HPDE6-E6E7 (cell line): ENCODE measurements around the gene SNIP1.
"Not testable (repeated sequence)": the region's sequence is repeated elsewhere in the genome, so short reads cannot be mapped to it uniquely, and the experiment has no call there.

ENCODE experiments used
- DNase-seq: peaks from one replicate; pipeline ENCODE4 v3.0.0; 2011; ENCODE audit warnings: missing footprints; ENCODE audit errors: extremely low spot score

Gene SNIP1

DNA sequence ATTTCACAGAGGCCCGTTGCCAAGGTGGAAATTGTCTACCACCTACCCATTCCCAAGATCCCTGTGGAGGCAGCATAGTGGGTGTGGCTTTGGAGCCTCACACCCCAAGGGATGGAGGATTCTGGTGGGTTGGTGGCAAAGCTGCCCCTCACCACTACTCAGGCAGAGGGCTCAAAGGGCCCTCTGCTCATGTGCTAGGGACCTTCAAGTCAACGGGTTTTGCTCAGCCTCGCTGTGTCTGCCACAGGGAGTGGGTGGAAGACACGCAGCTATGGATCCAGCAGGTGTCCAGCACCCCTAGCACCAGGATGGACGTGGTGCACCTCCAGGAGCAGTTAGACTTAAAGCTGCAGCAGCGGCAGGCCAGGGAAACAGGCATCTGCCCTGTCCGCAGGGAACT lies 5.0 kb upstream of the SNIP1 start:
- DNase-seq, result no peak

DNA sequence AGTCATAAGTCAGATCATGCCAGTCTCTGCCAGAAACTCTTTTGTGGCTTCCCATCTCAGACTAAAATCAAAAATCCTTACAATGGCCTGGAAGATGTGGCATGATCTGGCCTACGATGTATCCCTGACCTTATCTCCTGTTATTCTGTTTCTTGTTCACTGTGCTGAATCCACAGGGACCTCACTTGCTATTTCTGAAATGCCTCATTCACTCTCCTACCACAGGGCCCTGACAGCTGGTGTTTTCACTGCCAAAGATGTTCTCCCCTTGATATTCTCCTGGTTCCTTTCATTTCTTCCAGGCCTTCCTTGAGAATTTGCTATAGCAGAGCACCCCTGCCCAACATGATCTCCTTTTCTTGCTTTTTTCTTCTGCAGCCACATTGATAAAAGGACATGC lies 4.3 kb upstream of the SNIP1 start:
- DNase-seq, result no peak

DNA sequence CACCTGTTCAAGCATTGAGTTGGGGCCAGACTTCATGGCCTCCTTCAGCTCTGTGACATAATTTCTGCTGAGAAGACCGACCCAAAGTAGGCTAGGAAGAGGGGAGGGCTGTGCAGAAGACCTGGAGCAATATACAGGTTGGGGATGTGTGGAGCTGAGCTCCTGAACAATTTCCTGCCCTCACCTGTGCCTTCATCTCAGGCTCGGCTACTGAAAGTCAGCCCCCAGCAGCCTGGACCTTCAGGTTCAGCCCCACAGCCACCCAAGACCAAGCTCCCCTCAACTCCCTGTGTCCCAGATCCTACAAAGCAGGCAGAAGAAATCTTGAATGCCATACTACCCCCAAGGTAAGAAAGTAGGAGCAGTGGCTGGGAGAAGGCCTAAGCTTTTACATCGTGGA lies 3.3 kb upstream of the SNIP1 start:
- no peak for DNase-seq

DNA sequence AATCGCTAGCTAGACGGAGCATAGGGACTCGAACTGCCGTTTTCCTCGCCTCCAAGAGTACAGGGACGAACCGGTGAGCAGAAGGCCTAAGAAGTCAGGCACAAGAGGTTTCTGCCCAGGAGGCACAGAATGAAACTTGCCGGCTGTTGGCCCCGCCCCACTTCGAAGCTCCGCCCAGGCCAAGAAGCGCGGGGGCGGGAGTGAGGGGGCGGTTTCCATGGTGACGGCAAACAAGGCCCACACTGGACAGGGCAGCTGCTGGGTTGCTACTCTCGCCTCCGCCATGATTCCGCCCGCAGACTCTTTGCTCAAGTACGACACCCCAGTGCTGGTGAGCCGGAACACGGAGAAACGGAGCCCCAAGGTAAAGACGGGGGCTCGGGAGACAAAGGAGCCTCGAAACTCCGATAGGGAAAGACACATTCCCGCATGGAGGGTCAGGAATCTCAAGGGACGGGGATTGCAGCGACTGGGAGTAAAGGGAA lies 2.7 kb upstream of the SNIP1 start, which contains the start of gene DNALI1:
TSS of gene DNALI1 (plus strand) at position 229 of the 485 bp plus-strand sequence. CDS start at position 284, 55 bp downstream.
- DNase-seq, result no peak

DNA sequence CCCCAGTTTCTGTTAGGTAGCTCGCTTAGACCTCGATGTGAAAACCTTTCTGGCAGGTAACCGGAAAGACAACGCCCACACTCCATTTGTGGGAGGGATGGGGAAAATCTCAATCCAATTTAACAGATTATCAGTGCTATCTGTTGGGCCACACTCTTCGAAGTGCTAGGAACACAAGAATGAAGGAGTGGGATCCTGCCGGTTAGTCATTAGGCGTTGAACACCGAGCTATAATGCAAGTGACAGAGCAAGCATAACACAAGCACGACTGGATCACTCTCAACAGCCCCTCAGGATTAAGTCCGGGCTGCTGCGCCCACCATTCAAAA lies 531 bp downstream of the SNIP1 start:
- DNase-seq, result no peak

DNA sequence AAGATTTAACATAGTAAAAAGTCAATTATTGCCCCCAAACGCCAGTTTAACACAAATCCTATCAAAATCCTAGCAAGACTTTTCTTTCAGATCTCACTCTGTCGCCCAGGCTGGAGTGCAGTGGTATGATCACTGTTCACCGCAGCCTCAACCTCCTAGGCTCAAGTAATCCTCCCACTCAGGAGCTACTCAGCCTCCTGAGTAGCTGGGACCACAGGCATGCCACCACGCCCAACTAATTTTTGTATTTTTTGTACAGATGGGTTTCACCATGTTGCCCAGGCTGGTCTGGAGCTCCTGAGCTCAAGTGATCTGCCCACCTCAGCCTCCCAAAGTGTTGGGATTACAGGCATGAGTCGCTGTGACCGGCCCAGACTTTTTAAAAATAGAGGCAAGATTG lies 4.8 kb downstream of the SNIP1 start:
- DNase-seq, result no peak

DNA sequence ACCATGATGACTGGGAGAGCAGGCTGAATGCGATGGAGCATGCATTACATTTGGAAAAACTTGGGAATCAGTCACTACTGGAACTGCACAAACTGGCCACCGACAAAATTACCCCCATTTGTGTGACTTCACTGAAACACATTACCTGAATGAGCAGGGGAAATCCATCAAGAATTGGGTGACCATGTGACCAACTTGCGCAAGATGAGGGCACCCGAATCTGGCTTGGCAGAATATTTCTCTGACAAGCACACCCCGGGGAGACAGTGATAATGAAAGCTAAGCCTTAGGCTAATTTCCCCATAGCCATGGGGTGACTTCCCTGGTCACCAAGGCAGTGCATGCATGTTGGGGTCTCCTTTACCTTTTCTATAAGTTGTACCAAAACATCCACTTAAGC lies 9.1 kb downstream of the SNIP1 start:
- DNase-seq, result no peak

DNA sequence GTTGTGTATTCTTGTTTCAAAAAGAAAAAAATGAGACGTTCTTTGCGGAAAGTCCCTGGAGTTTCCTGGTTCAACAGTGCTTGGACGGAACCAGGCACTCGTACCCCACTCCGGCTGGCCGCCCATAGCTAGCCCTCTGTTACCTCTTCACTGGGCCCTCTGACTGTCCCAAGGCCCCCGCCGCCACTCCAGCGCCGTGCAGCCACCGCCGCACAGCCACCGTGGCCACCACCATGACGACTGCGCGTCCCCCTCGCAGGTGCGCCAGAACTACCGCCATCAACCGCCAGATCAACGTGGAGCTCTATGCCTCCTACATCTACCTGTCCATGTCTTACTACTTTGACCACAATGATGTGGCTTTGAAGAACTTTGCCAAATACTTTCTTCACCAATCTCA lies 9.6 kb downstream of the SNIP1 start:
- no peak for DNase-seq

DNA sequence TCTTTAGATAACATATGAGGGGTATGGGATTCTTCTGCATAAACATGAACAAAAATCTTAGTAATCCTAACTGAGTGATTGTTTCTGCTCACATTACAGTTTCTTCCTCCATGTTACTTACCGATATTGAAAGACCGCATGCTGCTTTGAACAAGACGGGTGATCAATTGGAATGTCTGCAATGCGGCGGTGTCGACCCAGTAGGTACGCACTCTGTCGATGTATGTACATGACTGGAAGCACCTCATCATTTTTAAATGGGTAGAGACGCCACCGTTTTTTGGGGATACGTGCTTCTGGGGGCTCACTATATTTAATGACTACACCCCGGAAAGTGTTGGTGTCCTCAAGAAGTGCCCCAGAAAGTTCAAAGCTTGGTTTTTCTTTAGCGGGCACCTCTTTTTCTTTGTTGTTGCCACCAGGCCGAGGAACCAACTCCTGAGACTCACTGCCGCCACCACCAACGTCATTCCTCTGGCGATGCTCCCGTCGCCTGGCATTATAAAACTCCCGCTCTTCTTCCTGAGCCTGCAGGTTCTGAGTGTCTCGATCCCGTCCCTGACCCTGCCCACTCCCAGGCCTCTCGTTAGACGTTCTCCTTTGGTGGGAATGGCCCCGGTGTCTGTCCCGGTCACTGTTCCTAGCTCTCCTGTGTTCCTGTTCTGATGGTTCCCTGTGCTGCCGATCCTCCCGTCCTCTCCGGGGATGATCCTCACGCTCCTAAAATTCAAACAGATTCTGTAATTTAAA lies 13.9 kb downstream of the SNIP1 start:
- DNase-seq, result no peak

DNA sequence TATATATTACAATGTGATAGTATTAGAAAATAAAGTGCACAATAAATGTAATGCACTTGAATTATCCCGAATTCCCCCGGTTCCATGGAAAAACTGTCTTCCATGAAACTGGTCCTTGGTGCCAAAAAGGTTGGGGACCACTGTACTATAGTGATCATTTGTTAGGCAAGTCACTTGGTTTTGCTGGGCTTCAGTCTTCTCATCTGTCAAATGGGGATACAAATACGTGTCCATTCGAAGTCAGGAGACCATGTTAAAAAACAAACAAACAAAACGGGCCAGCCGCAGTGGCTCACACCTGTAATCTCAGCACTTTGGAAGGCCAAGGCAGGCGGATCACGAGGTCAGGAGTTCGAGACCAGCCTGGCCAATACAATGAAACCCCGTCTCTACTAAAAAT lies 14.9 kb downstream of the SNIP1 start:
- DNase-seq, result not testable (repeated sequence)

DNA sequence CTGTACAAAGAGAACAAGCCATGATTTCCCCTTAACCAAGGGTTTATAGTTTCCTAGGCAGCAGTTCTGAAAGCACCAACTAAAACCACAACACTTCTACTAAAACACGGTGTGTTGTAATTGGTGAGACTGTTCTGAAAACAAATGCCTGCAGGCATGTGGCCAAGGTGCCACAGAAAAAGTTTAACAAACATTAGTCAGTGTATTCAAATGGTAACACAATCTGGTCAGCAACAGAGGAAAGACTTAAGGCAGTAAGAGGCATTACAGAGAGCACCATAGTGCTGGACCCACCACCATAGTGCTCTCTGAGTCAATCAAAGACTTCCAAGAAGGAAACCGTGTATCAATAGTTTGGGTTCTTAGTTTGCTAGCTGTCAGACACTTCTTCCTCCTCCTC lies 16.7 kb downstream of the SNIP1 start:
- no peak for DNase-seq

DNA sequence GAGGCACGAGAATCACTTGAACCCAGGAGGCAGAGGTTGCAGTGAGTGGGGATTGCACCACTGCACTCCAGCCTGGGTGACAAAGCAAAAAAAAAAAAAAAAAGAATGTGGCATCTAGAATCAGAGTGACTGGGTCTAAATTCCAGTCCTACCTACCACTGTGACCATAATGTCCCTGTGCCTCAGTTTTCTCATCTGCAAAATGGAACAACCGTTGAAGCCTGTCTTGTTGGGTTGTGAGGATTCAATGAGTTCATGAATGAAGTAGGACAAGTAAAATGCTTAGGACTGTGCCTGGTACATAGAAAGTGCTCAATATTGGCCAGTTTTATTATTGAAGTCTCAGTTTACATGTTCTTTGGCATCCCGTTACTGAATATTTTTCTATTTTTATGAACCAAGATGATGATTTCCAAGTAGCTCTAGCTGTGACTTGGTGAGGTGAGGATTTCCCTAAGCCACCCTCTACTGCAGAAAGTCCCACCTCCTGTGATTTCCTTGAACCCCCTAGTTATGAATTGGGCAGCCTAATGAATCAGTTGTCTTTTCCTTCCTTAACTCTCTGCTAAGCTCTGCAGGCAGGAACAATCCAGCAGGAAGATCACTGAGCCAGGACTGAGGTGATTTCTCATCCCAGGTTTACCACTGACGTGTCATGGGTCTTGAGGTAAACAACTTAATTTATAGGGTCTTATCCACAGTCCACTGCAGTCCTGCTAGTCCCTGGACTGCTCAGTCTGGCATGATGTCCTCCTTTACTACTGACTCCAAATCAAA lies 20.6 kb downstream of the SNIP1 start:
- DNase-seq, result no peak

DNA sequence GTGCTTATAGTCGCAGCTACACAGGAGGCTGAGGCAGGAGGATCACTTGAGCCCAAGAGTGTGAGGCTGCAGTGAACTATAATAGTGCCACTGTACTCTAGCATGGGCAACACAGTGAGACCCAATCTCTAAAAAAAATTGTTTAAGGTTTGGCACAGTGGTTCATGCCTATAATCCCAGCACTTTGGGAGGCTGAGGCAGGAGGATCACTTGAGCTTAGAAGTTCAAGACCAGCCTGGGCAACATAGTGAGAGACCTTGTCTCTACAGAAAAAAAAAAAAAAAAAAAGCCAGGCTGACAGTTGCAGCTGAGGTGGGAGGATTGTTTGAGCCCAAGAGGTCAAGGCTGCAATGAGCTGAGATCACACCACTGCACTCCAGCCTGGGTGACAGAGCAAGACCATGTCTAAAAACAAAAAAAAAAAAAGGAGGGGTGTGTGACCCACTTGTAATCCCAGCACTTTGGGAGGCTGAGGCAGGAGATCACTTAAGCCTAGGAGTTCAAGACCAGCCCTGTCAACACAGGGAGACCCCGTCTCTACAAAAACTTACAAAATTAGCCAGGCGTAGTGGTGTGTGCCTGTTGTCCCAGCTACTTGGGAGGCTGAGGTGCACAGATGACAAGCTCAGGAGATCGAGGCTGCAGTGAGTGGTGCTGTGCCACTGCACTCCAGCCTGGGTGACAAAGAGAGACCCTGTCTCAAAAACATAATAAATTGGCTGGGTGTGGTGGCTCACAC lies 21.5 kb downstream of the SNIP1 start:
- not testable (repeated sequence) for DNase-seq

DNA sequence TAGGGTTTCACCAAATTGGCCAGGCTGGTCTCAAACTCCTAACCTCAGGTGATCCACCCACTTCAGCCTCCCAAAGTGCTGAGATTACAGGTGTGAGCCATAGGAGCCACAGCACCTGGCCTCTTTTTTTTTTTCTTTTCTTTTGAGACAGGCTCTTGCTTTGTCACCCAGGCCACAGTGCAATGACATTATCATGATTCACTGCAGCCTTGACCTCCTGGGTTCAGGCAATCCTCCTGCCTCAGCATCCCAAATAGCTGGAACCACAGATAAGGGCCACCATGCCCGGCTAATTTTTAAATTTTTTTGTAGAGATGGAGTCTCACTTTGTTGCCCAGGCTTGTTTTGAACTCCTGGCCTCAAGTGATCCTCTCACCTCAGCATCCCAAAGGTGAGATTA lies 24.2 kb downstream of the SNIP1 start:
- DNase-seq, result not testable (repeated sequence)

DNA sequence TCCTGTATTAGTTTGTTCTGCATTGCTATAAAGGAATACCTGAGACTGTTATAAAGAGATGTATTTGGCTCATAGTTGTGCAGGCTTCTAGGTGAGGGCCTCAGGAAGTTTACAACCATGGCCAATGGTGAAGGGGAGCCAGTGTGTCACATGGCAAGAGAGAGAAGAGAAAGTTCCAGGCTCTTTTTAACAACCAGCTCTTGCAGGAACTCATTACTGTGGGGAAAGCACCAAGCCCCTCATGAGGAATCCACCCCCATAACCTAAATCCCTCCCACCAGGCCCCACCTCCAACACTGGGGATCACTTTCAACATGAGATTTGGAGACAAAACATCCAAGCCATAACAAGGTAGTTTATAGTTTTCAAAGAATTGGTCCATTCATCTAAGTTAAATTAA lies 34.5 kb downstream of the SNIP1 start:
- DNase-seq, result no peak

DNA sequence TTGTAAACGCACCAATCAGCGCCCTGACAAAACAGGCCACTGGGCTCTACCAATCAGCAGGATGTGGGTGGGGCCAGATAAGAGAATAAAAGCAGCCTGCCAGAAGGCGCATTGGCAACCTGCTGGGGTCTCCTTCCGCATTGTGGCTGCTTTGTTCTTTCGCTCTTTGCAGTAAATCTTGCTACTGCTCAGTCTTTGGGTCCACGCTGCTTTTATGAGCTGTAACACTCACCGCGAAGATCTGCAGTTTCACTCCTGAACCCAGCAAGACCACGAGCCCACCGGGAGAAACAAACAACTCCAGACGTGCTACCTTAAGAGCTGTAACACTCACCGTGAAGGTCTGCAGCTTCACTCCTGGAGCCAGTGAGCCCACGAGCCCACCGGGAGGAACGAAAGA lies 35.2 kb downstream of the SNIP1 start:
- DNase-seq, result not testable (repeated sequence)

DNA sequence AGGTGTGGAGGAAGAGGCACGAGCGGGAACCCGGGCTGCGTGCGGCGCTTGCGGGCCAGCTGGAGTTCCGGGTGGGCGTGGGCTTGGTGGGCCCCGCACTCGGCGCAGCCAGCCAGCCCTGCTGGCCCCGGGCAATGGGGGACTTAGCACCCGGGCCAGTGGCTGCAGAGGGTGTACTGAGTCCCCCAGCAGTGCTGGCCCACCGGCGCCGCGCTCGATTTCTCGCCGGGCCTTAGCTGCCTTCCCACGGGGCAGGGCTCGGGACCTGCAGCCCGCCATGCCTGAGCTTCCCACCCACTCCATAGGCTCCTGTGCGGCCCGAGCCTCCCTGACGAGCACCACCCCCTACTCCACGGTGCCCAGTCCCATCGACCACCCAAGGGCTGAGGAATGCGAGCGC lies 35.9 kb downstream of the SNIP1 start:
- not testable (repeated sequence) for DNase-seq

DNA sequence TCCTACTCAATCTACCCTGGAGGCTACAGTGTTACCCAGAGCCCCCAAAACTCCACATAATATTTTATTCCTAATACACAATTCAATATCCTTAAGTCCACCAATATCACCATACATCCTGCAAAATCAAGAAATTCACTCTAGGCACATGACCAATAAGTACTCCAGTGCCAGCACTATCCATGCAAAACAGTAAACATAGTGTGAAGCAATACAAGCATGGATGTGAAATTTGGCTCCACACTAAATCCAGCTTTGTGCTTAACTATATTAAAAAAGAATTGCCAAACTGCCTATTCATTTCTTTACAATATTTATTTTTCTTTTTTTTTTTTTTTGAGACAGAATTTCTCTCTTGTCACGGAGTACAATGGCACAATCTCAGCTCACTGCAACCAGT lies 36.5 kb downstream of the SNIP1 start:
- DNase-seq, result no peak

DNA sequence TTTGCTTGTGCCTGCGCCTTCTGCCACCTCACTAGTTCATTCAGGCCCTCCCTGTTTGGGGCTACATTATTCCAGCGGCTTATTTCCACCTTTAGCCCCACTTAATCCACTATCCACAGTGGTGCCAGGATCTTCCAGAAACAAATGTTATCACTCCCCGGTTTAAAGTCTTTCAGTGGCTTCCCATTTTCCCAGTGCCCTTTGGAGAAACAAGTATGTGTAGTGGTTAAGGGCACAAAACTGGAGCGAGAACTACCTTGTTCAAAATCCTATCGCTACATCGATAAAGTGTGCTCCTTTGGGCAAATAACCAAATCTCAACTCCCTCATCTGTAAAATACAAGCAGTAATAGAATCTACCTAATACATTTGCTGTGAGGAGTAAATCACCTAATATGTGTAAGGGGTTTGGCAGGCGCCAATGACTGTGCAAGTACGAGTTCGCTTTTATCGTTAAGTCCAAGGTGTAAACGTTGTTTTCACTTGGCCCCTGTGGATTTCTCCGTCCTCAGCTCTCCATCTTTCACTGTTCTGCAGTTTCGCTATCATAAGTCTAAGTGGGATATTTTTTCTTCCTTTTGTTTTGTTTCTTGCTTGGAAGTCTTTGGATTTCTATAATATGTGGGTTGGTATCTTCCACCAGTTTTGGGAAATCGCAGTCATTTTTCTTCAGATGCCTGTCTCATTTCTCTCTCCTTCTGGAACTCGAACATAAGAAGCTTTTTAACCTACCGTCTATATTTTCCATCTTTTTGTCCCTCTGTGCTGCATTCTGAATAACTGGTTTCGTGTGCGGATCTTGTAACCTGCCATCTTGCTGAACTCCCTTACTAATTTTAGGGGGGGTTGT lies 38.7 kb downstream of the SNIP1 start:
- no peak for DNase-seq

DNA sequence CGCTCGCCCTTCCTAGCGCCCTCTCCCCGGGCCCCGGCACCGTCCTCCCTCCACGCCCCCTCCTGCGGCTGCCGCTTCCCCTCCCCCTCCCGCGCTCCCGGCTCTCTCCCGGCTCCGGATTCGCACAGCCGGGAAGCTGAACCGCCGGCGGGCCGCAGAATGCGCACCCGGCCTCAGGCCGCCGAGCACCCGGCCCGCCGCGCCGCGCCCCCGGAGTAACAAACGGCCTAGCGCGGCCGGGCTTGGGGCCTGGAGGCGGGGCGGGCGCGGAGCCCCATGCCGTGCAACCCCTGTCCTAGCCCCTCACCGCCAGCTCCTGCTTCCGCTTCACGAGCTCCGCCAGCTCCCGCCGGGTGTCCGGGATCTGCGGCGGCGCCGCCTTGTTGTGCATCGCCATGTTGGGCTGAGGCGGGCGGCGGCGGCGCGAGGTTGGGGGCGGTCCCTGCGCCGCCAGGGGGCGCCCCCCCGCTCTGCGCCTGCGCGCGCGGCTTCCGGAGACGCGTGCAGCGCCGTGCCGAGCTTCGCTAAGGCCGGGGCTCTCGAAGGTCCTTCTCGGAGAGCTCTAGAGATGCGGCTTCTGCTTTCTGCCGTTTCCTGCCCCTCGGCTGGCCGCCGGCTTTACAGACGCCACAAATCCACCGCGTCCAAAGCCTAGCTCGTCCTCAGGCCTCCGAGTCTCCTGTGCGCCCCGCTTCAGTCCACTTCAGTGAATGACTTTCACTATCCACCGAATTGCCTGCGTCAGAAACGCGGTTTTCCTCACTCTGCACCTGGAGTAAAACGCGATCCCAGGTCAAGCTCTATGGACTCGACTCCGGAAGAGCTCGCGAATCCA lies 39.5 kb downstream of the SNIP1 start, which contains the start of gene MEAF6:
TSS of gene MEAF6 (minus strand) at position 417 of the 835 bp plus-strand sequence. CDS start at position 397, 20 bp downstream.
- DNase-seq, result peak; percentile 85
